NCI-H2171 (cell line): ENCODE results near the gene ABR.
A peak's percentile ranks its signal among the peaks of the same experiment; 100 is the strongest.
"Not testable (repeated sequence)": the region's sequence is repeated elsewhere in the genome, so short reads cannot be mapped to it uniquely, and the experiment has no call there.

Experiments used
- DNase-seq: peaks from one replicate; lab custom pipeline; 2025; lab: John Stamatoyannopoulos, UW

The ABR gene

DNA sequence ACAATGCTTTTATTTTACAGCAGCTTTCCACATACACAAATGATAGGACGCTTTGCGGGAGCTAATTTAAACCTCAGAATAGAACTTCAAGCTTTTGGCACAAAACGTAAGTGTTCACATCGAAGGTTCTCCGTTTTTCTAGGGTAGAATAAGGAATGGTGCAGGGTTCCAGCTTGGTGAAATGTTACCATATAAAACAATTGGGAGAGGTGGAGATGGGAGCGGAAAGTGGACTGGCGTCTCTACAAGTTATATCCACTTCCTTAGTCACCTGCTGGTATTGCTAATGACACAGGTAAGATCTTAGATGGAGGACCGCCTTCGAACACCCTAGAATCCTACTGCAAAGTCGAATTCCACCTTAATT lies 198.5 kb downstream of the ABR start:
- no peak for DNase-seq

DNA sequence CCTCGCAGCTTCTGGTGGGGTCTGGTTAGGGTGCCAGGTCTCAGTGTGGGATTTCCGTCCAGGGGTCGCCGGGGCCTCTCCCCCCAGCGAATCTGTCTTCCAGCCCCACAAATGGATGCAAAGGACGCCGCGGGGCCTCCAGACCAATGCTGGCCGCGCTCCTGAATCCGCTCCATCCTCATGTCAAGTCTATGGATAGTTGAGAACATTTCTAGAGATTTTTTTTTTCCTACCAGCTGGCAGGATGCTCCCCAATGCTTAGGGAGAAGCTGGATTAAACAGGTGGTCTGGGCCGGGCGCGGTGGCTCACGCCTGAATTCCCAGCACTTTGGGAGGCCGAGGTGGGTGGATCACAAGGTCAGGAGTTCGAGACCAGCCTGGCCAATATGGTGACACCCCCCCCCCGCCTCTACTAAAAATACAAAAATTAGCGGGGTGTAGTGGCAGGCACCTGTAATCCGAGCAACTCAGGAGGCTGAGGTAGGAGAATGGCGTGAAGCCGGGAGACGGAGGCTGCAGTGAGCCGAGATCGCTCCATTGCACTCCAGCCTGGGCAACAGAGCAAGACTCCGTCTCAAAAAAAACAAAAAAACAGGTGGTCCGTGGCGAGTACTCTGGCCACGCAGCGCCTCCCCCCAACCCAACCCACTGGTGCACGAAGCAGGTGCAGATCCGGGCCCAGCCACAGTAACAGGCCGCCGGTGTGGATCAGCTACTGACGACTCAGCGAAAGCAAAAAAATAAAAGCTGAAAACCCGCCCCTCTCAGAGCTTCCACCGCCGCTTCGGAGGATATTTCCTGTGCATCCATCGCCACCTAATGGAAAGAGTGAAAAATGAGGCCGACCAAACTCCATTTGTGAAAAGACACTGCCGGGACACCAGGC lies 199.1 kb downstream of the ABR start:
- peak; percentile 89 for DNase-seq

DNA sequence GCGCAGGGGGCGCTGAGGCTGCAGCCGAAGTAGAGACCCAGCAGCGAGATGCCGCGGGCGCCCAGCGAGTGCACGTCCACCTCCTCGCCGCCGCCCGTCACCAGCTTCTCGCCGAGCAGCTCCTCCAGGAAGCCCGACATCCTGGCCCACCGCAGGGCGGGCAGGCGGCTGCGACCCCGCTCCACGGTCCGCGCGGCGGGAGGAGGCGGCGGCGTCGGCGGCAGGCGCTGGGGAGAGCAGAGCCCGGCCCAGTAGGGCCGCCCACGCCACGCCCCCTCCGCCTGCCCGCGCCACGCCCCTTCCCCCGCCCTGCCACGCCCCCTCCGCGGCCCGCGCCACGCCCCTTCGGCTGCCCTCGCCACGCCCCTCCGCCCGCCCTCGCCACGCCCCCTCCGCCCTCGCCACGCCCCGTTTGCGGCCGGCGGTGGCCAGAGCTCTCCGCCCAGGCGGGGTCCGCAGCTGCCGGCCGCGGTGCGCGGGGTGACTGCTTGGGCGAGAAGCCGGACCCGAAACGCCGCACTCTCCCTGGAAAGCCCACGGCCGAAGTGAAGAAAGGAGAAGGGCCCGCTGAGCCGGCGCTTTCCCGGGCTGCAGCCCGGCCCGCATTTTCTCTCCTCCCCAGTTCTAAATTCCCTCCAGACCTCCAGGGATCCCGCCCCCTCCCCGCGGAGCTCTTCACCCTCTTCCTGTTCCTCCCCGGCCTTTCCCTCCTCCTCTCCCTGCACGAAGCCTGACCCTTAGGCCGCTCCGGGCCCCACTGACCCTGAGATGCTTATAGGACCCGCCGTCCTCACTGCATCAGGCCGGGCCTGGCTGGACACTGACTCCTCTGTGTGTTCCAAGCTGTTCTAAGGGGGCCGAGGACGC lies 200.0 kb downstream of the ABR start, which contains the start of gene NXN:
Gene NXN (minus strand): TSS at position 238 of the 867 bp plus-strand sequence.
- DNase-seq = peak; percentile 70

DNA sequence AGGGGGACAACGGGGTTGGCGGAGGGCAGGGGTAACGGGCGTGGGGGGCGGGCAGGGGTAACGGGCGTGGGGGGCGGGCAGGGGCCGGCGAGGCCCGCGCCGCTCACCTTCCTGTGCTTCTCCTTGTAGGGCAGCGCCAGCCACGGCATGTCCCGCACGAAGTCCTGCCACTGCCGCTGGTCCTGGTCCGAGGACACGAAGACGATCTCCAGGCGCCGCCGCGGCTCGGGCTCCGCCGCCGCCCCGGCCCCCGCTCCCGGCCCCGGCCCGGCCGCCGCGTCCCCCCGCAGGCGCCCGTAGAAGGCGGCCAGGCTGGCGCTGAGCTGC lies 200.6 kb downstream of the ABR start:
- no peak for DNase-seq

DNA sequence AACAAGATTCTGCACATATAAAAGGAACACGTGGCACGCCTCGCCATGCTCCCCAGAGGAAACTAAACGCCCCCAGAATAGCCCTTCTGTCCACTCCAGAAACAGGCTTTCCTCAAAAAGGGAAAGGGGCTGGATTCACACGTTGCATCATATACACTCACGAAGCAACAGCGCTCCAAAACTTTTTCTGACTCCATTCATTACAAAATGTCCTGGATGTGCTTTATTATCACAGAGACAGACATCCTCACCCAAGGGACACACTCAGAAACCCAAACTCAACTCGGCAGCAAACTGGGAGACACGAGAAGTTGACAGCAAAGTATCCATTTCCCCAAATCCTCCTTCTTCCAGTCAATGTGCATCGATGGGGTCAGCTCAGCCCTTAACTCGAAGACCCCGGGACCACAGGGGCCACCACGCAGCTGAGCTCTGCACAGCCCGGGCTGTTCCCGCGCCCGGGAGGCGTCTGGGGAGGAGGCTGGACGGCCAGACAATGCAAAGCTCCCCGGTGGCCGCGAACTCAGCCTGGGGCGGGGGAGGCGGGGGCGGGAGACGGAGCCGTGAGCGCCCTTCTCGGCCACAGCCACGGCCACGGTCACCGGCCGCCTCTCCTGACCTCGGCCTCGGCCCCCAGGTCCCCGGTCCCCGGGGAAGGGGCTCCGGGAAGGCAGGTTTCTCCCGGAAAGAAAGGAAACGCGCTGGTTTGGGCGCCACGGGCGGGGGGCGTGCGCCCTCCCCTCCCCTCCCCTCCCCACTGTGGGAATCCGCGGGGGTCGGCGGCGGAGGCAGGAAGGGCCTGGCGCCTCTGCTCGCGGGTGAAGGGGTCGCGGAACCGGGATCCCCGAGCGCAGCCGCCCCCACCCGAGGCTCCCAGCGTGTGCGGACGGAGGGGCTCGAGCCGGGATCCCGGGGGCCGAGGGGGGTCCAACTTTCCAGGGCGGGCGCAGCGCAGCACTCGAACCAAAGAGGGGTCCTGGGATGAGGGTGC lies 201.4 kb downstream of the ABR start:
- DNase-seq = no peak

DNA sequence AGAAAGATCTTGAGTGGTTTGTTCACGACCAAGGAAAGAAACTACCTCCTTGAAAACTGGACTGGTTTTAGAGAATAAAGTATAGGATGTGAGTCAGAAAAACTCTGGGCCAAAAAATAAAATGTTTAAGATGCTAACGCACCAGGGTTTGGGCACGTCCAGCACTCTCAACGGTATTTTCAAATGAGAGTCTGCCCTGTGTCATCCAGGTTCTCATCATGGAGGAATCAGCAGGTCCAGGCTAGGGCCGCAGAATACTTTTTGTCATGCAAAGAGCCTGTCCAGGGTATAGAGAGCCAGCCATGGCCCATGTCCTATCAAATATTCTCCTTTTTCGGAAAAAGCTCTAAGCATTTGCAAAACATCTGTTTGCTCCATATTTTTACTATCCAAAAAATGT lies 202.6 kb downstream of the ABR start:
- DNase-seq = no peak

DNA sequence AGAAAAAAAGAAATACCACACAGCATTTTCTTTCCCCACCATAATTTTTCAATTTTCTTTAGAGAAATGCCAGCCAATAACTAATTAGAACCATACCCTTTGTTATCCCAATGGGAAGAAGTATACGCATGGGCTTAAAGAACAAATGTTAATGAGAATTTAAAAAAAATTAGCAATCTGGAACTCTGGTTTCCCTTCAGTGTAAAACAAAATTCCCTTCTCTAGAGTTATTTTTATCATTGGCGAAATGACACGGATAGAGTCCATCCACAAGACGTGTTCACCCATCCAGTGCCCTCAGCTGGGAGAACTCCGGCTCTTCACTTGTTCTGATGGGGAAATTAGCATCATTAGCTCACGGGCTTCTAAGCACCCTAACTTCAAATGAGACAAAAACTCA lies 203.5 kb downstream of the ABR start:
- DNase-seq = no peak

DNA sequence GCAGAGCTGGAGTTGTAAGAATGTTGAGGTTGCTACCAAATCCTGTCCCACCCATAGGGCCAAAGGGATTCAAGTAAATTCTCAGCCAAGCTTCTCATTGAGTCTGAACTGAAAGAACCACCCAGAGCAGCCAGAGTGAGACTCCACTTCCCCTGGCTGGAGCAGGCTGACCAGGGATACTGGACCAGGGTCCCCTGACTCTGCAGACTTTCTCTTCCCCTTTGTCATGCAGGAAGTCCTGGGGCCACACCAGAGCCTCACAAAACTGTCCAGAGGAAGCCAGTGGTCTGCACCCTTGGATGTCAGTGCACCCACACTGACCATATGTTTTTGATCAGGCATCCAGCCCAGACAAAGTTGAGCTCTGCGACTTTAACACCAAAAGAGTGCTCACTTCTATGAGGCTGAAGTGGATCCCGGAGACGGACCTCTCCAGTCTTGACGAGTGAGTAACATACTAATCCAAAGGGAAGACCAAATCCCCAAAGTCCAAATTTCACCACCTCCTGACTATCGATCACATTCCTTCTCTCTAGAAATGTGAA lies 204.3 kb downstream of the ABR start:
- no peak for DNase-seq

DNA sequence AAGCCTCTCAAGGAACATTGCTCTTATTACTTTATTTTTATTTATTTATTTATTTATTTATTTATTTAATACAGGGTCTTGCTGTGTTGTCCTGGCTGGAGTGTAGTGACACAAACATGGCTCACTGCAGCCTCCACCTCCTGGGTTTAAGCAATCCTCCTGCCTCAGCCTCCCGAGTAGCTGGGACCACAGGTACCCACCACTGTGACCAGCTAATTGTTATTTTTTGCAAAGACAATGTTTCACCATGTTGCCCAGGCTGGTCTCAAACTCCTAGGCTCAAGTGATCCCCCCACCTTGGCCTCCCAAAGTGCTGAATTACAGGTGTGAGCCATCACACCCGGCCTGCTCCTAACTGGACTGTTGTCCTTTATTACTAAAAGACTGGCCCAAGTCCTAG lies 205.0 kb downstream of the ABR start:
- not testable (repeated sequence) for DNase-seq

DNA sequence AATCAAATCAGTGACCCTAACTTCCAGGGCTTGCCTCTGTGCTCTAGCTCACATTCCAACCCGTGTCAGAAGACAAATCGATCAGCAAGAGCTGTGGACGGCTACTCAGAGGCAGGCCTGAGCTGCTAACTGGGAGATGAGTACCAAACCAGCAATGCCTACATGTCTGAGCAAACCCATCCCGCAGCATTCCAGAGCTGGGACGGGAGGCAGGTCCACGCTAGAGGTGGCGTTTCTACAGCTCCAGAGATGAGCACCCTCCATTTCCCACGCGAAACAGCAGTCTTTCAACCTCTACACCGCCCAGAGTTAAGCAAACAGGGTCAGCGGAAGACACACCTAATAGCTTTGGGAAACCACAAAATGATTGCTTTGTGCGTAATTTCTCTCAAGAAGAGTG lies 206.7 kb downstream of the ABR start:
- no peak for DNase-seq

DNA sequence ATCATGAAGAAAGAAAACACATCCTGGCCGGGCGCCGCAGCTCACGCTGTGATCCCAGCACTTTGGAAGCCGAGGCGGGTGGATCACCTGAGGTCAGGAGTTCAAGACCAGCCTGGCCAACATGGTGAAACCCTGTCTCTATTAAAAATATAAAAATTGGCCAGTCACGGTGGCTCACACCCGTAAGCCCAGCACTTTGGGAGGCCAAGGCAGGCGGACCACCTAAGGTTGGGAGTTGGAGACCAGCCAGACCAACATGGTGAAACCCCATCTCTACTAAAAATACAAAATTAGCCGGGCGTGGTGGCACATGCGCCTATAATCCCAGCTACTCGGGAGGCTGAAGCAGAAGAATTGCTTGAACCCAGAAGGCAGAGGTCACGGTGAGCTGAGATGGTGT lies 207.9 kb downstream of the ABR start:
- not testable (repeated sequence) for DNase-seq

DNA sequence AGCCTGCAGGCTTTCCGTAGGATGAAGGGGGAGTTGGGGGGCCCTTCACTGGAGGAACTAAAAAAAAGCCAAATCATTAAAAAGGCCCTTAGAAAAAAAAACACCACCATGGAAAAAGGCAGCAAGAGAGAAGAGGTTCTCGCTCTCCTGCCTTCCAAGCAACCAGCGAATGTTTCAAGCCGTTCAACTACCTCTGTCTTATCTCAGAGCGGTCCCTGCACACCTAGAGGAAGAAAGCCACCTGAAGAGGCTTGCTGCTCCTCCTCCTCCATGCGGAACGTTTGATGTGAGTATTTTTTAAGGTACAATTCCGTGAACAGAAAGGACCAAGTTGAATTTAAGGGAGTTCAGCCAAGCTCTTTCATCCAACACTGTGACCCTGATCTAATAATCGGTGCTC lies 209.4 kb downstream of the ABR start:
- DNase-seq = no peak

DNA sequence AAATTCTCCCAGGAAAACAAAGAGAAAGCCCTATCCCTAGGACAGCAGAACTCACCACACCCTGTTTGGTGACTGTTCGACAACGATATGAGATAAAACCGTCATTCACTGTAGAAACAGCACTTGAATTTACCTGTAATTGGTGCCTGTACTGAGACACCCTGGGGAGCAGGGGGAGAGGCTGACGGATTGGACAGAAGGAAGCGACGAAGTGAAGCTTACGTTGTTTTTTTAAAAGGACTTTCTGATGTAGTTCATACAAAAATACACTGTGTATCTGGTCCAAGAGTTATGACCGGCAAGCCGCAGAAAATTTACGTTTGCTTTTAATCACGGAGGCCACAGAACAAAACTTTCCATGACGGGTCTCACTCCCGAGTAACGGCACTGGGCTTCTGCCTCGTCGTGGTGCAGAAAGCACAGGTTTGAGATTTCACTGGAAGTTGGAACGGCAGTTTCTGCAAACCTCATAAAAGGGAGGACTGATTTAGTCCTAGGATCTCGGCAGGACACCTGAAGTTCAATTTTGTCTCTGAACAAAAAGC lies 209.9 kb downstream of the ABR start:
- no peak for DNase-seq

DNA sequence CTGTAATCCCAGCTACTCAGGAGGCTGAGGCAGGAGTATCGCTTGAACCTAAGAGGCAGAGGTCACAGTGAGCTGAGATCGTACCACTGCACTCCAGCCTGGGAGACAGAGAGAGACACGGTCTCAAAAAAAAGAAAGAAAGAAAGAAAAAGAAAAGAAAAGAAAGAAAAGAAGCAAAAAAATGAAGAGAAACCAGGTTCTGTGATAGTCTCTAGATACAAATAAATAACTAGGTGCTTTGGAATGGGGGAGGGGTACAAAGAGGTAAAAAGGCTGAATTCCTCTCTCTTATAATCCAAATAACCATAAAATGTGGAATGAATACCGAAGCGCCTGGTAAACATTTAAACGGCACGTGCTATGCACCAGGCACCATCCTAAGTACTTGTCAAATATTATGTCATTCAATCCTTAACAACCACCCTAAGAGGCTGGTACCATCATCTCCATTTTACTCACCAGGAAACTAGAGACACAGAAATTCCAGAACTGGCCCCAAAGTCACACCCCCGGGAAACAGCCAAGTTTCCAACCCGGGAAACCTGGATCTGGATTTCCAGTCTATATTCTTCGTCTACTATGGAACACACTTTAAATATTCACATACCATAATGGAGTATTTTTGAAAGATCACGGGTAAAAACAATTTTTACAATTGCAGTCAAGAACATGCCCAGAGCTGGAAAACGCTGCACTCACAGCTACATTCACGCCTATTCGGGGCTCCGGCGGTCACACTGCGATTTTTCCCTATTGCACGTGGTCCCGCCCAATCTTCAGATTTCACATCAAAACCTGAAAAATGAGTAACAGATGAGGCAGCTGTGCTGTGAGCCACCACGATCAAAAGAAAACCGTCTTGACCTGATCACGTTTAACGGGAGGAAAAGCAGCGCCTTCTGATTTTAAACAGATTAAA lies 210.7 kb downstream of the ABR start:
- DNase-seq = no peak

DNA sequence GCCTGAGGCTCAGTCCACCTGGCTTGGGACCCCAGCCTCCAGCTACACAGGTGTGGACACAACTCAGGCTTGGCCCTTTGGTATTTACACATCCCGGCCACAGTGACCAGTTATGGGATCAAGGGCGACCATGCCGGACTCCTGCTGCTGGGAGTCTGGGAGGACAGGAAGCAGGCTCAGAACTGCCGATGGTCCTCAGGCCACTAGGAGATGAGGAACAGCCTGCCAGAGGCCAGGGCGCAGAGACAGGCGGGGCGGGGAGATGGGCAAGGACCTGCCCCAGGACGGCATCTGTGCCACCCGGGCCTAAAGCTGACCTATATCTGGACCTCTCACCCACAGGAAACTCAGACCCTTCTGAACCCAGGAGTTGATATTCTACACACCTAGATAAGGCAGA lies 212.7 kb downstream of the ABR start:
- DNase-seq = no peak

DNA sequence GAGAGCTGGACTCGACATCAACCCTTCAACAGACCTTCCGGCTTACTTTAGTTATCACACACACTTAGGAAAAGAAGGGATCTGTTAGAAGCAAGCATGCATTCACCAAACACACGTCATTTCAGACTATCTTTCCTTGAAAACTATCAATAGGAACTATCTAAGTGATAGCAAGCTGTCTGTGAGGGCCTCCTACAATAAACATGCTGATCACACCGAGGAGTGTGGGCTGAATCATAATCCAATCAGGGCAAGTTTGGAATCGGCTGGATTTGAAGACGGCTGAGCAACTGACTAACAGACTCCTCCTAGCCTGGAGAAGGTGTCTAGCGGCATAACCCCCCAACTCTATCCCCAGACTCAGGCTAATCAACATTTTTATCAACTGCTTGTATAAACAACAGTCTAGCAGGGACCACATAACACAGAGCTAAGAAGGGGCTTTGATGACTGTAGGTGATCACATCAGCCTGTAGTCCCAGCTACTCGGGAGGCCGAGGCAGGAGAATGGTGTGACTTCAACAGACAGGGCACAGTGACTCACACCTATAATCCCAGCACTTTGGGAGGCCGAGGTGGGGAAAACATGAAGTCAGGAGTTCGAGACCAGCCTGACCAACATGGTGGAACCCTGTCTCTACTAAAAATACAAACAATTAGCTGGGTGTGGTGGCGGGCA lies 214.3 kb downstream of the ABR start:
- DNase-seq = no peak

DNA sequence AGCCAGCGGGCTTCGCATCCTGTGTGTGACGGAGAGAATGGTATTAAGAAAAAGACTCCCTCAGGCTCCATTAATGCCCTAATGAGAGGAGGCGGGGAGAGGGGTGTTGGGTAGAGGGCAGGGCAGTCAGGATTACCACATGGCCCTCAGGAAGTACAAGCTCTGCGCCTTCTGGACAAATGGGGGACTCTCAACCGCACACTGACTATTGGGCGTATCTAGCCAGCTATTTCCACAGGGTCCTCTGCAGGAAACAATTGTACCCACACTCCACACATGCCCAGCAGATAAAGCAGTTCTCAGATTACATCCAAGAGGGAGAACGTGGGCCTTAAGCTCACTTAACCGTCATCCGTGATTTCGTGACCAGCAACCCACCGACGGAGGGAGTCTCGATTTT lies 214.9 kb downstream of the ABR start:
- no peak for DNase-seq

DNA sequence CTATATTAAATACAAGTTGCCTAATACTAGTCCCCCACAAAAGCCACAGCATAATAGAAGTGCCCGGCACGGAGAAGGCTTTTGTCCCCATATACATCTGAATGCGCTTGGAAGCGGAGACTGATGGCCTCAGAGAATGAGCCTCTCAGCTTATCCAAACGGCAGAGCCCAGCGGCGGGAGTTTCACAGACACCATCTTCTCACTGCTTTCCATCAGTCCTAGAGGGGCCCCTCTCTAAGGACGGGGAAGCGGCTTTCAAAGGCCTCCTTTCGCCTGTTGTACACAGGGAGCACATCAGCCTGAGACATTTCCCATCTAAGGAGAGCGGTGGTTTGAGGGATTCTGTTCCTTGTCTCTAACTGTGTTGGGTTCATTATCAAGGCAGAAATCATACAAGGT lies 217.1 kb downstream of the ABR start:
- DNase-seq = no peak

DNA sequence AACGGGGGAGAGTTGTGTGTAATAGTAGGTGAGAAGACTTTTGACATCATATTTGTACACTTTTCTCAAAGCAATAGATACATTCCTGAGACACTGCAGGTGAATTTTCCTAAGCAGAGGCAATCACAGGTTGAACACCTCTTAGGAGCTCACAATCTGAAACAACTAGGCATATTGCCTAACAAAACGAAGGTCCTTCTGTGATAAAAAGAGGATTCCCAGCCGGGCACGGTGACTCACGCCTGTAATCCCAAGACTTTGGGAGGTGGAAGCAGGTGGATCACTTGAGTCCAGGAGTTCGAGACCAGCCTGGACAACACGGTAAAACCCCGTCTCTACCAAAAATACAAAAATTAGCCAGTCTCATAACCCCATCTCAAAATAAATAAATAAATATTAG lies 217.6 kb downstream of the ABR start:
- no peak for DNase-seq
